Measurements from ENCODE around the gene OLA1.
A peak's percentile ranks its signal among the peaks of the same experiment; 100 is the strongest.

The OLA1 gene

GRCh38 chr2:174219321-174219720 is 29.0 kb downstream of the OLA1 start:
- Histone ChIP-seq H3K27me3 (ENCODE audit: insufficient read depth, poor library complexity, severe bottlenecking) (no peaks in the 10 kb centered on the region), H3K4me3 (replicated peaks; ENCODE audit: insufficient read depth, low read length) (no peak overlapping the region), H3K27ac (replicated peaks) (no peak overlapping the region)
- TF ChIP-seq CTCF (IDR thresholded peaks at IDR 0.05; ENCODE audit: insufficient read depth, low read length) (no peak), POLR2AphosphoS5 (IDR thresholded peaks at IDR 0.05; ENCODE audit: low read depth) (no peak), REST (IDR thresholded peaks at IDR 0.05; ENCODE audit: insufficient replicate concordance, low read depth) (no peak), GABPA (IDR thresholded peaks at IDR 0.05; ENCODE audit: low read depth) (no peak), SPI1 (IDR thresholded peaks at IDR 0.05; ENCODE audit: borderline replicate concordance, low read depth) (no peak)
- peak in 1 of 2 experiments; percentile 76 for DNase-seq (ENCODE audit: low read depth in 1 of 2, low spot score in 1 of 2)

GRCh38 chr2:174218773-174219172 is 29.6 kb downstream of the OLA1 start:
- Histone ChIP-seq H3K27me3 (ENCODE audit: insufficient read depth, poor library complexity, severe bottlenecking) (no peaks in the 10 kb centered on the region), H3K27ac (replicated peaks) (no peak overlapping the region), H3K4me3 (replicated peaks; ENCODE audit: insufficient read depth, low read length) (no peak overlapping the region)
- TF ChIP-seq GABPA (IDR thresholded peaks at IDR 0.05; ENCODE audit: low read depth): no peak
- TF ChIP-seq POLR2AphosphoS5 (IDR thresholded peaks at IDR 0.05; ENCODE audit: low read depth): no peak
- TF ChIP-seq SPI1 (IDR thresholded peaks at IDR 0.05; ENCODE audit: borderline replicate concordance, low read depth): no peak
- TF ChIP-seq REST (IDR thresholded peaks at IDR 0.05; ENCODE audit: insufficient replicate concordance, low read depth): no peak
- no peak for TF ChIP-seq CTCF (IDR thresholded peaks at IDR 0.05; ENCODE audit: insufficient read depth, low read length)
- no peak for DNase-seq (ENCODE audit: low read depth in 1 of 2, low spot score in 1 of 2)

- no peak for TF ChIP-seq SPI1 (IDR thresholded peaks at IDR 0.05; ENCODE audit: borderline replicate concordance, low read depth)
- no peak for TF ChIP-seq GABPA (IDR thresholded peaks at IDR 0.05; ENCODE audit: low read depth)
- Histone ChIP-seq H3K4me3 (replicated peaks; ENCODE audit: insufficient read depth, low read length) (no peak overlapping the region), H3K27ac (replicated peaks) (no peak overlapping the region), H3K27me3 (ENCODE audit: insufficient read depth, poor library complexity, severe bottlenecking) (no peaks in the 10 kb centered on the region)
- DNase-seq (ENCODE audit: low read depth in 1 of 2, low spot score in 1 of 2): no peak
These were observed 30.5 kb downstream of the OLA1 start for GRCh38 chr2:174217869-174218268.

- Histone ChIP-seq H3K4me3 (replicated peaks; ENCODE audit: insufficient read depth, low read length) (no peak overlapping the region), H3K27ac (replicated peaks) (no peak overlapping the region), H3K27me3 (ENCODE audit: insufficient read depth, poor library complexity, severe bottlenecking) (no peaks in the 10 kb centered on the region)
- TF ChIP-seq GABPA (IDR thresholded peaks at IDR 0.05; ENCODE audit: low read depth) (no peak), SPI1 (IDR thresholded peaks at IDR 0.05; ENCODE audit: borderline replicate concordance, low read depth) (no peak), CTCF (IDR thresholded peaks at IDR 0.05; ENCODE audit: insufficient read depth, low read length) (no peak)
- DNase-seq (ENCODE audit: low read depth in 1 of 2, low spot score in 1 of 2): no peak
These were observed 36.4 kb downstream of the OLA1 start for GRCh38 chr2:174211954-174212353.
